SK-N-MC (cell line): Measurements from ENCODE around the gene GTPBP4.

Source experiments
- EZH2 ChIP-seq: fragments of 200-600 bp; sonication (generic); IDR thresholded peaks from one replicate; pipeline ENCODE4 v1.6.1; 2017; ENCODE audit warnings: antibody characterized with exemption
- FOXP2 ChIP-seq: optimal IDR thresholded peaks from 2 replicates; pipeline ENCODE3; 2011; ENCODE audit warnings: mild to moderate bottlenecking, moderate library complexity; ENCODE audit not compliant: insufficient read depth; ENCODE audit errors: extremely low read length, control extremely low read depth
- POLR2AphosphoS5 ChIP-seq: IDR thresholded peaks from 2 replicates; pipeline ENCODE4 v1.6.1; 2012; ENCODE audit warnings: mild to moderate bottlenecking, low read depth, low read length, borderline replicate concordance

DNA sequence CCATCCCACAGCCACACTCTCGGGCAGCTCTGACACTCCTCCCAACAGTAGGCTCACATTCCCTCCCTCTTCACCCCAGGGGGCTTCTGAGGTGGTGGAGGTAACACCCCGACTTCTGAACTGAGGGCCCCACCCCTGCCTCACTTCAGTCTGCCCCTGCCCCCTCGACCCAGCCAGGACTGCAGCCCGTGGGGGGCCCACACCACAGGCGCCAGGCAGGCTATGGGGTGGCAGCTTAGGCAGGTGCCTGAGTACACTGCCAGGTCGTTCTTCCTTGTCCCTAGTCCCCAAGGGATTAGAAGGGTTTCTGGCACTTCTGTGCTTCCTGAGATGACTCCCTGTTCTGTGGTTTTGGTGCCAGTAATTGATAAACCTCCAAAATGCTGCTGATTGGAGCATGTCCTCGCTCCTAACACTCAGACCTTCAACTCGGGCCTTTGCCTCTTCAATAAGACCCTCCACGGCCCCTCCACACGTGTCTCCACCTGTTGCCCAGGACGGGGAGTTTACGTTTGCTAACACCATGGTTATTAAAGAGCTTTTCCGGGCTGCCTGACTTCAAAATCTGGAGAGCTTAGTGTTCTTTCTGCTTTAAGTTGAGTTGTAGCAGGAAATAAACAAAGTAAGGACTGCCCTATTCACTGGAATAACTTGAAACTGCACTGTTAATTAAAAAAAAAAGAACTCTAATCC lies 33.0 kb upstream of the GTPBP4 start:
- no peak for TF ChIP-seq EZH2
- no peak for TF ChIP-seq POLR2AphosphoS5
- no peak for TF ChIP-seq FOXP2
